Stimulated activated CD8-positive, alpha-beta memory T cell treated with anti-CD3 and anti-CD28 coated beads, Interleukin-2, amount 100 ng/mL, for 48 hours (primary cell): ENCODE results near the gene MKLN1.
A peak's percentile ranks its signal among the peaks of the same experiment; 100 is the strongest.
"Not testable (repeated sequence)": the region's sequence is repeated elsewhere in the genome, so short reads cannot be mapped to it uniquely, and the experiment has no call there.

Source experiments
- DNase-seq, 2 donors: peaks; one replicate each; pipeline ENCODE4 v3.0.0-alpha.2; 2020; ENCODE audit warnings: low read depth in 2 of 2

Gene MKLN1

GRCh38 chr7:131327626-131328376 lies at the start of gene MKLN1:
TSS of gene MKLN1 (plus strand) at chr7:131327876. CDS start at chr7:131327900, 24 bp downstream.
- DNase-seq, result peak; percentile 87 to 89

DNA sequence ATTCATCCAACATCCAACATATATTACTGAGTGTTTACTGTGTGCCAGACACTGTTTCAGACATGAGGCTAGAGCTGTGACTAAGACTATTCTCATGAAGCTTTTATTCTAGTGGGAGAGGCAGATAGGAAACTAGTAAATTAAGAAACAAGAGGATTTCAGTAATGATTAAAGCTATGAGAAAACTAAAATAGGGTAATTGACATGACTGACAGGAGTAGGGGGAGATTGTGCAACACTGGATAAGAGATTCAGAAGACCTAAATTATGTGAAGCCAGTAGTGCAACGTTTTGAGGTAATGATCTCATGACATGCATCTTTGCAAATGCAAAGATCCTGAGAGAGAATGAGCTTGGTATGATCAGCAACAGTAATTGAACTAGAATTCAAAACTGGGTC lies 48.6 kb upstream of the MKLN1 start:
- DNase-seq, result no peak

- DNase-seq, result no peak
These were observed 46.2 kb upstream of the MKLN1 start for GRCh38 chr7:131281266-131282048.

DNA sequence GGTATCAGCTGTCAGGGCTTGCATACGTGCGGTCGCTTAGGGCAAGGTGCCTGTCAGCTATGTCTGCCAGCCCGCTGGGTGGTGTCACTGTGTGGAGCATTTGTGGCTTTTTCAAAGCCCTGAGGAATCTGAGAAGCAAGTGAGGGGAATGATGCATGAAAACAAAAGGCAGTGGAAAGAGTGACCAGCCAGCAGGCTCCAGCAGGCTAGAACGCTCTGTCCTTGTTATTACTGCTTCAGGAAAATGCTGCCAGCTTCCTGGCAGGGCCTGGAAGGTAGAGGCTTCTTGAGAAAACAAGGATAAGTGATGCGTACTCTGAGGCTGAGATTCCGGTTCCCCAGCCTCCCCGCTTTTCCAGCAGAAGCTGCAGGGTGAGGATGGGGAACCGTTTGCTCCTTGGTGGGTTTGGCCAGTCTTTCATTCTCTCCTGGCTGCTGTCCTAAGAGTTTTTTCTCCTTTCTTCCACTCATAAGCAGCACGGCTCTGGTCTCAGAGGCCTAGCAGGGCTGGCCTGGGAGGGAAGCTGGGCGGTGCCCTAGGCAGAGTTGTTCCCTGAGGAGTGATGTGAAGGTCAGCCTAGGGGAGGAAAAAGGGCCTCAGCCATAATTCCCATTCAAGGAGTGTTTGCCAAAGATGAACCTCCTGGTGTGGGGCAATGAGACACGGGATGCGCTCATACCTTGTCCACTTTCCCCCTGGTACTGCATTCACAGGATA lies 42.8 kb upstream of the MKLN1 start:
- no peak for DNase-seq

GRCh38 chr7:131285556-131285955 lies 42.1 kb upstream of the MKLN1 start:
- no peak for DNase-seq

- DNase-seq, result no peak
These were observed 39.2 kb upstream of the MKLN1 start for GRCh38 chr7:131288450-131288849.

- DNase-seq, result no peak
These were observed 38.6 kb upstream of the MKLN1 start for GRCh38 chr7:131289051-131289450.

DNA sequence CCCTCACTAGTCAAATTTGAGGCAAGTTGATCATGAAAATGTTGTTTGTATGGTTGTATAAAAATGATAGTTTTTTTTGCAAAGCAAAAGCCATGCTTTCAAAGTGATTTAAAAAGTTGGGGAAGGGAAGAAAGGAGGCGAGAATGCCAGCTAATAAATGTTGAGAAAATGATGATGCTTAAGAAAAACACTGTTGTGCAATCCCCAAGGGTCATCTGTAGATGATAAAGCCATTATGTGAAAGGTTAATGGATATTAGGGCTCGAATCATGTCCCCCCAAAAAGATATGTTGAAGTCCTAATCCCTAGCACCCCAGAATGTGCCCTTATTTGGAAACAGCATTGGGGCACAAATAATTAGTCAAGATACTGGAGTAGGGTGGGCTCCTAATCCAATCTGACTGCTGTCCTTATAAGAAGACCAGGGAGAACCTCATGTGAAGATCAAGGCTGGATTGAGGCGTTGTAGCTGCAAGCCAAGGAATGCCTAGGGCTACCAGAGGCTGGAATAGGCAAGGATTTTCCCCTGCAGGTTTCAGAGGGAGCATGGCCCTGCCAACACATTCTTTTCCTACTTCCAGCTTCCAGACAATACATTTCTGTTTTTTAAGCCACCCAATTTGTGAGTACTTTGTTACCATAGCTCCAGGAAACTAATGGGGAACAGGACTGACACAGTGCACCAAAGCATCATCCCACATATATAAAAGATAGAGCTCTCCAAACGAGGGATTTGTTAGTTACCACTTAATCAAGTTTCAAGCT lies 35.4 kb upstream of the MKLN1 start:
- DNase-seq, result no peak

DNA sequence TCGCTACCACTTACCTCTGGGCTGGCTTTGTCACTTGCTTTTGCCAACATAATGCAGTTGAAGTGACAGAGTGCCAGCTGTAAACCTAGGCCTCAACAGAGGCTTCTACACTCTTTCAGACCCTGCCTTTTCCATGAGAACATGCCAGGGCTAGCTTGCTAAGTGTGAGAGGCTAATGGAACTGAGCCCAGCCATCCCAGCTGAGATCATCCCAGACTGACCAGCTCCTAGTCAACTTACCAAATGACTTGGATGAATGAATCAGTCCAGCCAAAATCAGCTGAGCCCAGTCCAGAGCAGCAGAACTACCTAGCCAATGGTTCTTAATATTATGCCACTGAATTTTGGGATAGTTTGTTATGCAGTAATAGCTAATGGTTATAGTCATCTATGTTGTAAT lies 34.7 kb upstream of the MKLN1 start:
- no peak for DNase-seq

DNA sequence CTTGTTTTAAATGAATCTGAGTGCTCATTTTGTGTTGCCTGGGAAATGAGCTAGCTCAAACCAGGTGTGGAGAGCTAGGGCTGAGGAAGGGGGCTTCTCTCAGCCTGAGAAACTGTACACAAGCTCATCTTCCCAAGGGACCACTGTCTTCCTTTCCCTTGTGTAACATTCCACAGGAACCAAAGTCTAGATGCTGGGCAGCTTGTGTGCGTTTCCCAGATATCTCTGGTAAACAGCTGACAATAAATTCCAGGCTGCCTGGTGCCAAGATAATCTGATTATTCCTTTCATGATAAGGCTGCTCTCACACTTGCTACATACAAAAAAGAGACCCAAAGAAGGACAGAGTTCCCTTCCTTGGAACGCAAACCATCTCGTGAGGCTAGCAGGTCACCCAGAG lies 33.1 kb upstream of the MKLN1 start:
- DNase-seq, result no peak

GRCh38 chr7:131298608-131298992 lies 29.1 kb upstream of the MKLN1 start:
- DNase-seq, result no peak

GRCh38 chr7:131299074-131299473 lies 28.6 kb upstream of the MKLN1 start:
- no peak for DNase-seq

DNA sequence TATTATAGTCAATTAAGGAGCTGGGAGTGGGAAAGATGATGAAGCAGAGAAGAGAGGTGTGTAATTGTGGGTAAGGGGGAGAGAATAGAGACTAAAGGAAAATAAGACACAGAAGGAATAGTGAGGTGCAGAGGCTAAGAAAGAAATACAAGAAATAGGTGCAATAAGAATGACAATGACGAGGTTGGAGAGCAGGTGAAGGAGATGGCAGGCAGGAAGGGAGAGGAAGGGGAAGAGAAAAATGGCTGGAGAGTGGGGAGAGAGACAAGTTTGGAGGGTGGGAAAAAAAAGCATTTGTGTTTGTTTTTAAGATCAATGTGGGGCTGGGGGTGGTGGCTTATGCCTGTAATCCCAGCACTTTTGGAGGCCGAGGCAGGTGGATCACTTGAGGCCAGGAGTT lies 27.6 kb upstream of the MKLN1 start:
- no peak for DNase-seq

DNA sequence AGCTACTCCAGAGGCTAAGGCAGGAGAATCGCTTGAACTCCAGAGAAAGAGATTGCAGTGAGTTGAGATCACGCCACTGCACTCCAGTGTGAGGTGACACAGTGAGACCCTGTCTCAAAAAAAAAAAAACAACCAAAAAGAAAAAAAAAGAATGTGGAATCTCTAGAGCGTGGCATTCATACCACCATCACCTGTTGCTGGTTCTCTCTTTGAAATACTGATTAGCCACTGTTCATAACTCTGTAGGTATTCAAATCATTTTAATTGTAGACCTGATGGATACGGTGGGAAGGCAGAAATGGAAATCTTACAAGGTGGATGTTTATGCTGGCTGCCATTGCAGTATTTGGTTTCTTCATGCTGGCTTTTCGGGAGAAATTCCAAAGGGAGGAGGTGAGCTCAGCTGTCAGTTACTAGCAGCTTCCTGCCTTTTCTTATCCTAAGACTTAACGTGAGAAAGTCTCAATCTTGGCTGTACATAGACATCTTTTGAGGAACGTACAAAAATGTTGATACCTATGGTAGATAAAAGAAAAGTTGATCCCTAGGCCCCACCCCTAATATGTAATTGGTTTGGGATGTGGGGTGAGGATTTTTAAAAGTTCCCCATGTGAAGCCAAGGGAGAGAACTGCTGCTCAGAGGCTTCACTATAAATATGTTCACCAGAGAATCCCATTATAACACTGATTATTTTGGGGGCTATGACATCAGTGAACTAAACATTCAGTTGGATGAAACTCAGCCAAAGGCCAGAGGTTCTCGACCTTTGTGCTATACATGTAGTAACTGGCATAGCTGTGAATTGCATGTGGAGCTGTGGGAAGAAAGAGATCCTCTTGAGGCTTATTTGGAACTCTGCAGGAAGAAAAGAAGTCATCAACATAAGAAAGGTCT lies 26.9 kb upstream of the MKLN1 start:
- no peak for DNase-seq

DNA sequence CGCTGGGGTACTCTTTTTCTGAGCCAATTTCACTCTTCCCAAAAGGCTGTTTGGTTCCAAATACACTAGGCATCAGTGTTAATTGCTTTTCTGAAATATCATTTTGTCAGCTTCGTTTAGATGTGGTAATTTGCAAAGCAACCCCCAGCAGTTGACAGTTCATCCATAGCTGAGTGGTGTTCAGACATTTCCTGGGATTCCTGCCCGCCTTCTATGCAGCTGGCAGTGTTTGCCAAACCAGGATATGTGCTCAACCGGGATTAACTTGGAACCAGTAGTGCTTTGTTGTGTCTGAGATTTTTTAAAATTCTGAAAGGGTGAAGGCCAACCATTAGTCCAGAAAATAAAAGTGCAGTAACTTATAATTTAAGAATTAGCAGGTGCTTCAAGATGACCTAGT lies 25.2 kb upstream of the MKLN1 start:
- DNase-seq, result no peak

DNA sequence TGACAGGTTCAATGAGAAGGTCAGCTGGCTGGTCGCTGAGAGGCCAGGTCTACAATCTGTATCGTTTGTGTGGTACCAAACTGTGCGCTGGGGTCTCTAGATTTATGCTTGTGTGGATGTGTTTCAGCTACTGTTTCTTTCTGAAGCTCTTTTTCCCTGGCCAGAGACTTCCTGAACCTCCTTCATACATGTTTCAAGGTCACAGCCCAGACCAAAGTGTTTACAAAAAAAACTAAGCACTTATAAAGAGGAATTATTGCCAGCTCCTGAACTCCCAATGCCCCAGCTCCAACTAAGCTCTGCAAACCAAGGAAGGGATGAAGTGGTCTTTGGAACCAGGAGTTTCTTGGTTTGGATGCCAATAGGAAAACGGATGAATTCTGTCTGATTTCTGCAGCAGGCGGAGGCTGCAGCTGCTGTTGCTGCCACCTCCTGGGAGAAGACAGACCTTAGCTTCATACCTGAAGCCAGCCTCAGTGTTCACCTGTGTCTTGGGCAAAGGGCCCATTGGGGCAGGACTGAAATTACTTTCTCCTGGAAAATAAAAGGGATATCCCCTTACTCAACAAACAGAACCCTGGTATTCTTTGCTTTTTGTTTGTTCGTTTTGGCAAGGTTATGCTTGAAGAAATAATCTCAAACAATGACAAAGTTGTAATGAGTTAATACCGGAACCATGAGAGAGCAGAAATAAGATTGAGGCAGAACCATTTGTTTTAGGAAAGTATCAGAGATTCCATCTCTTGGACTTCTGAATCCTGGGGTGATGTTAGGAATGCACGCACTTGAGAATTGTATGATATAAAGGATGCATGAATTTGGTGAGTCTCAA lies 24.6 kb upstream of the MKLN1 start:
- DNase-seq, result no peak

- DNase-seq, result no peak
These were observed 22.5 kb upstream of the MKLN1 start for GRCh38 chr7:131305152-131305551.

GRCh38 chr7:131306041-131306440 lies 21.6 kb upstream of the MKLN1 start:
- not testable (repeated sequence) for DNase-seq

DNA sequence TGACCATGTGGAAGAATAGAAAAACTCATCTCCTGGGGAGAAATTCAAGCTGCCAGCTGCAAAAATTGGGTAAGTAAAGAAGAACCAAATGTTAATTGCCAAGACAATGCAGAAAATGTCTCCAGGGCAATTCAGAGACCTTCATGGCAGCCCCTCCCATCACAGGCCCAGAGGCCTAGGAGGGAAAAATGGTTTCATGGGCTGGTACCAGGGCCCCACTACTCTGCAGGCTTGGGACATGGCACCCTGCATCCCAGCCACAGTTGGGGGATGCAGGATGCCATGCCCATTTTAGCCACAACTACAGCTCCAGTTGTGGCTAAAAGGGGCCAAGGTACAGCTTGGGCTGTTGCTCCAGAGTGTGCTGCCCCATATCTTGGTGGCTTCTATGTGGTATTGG lies 20.9 kb upstream of the MKLN1 start:
- no peak for DNase-seq

DNA sequence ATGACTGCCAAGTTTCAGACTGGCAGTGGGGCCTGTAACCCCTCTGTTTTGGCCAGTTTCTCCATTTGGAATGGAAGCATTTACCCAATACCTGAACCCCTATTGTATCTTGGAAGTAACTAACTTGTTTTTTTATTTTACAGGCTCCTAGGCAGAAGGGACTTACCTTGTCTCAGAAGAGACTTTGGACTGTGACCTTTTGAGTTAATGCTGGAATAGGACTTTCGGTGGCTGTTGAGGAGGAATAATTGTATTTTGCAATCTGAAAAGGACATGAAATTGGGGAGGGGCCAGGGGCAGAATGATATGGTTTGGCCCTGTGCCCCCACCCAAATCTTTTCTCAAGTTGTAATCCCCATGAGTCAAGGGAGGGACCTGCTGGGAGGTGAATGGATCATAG lies 20.0 kb upstream of the MKLN1 start:
- DNase-seq, result no peak
